ENCODE results near the gene SAMD9. TPM values are rescaled to one million over a fixed set of nuclear protein-coding genes. Genes with fewer than 3 reads are reported as not detected.

Gene SAMD9
- total RNA-seq, 1 experiment from 2014 or later = 6.0 TPM

- Histone ChIP-seq H3K27ac (ENCODE audit: low read length) (peak overlapping the region; percentile 64), H3K27me3 (ENCODE audit: control insufficient read depth, insufficient read depth, low read length) (0 out of 2 replicates have a peak, but pooled peaks cover 2% of the 10 kb centered on the region), H3K4me3 (ENCODE audit: low read depth in 2 of 2, low read length in 2 of 2) (no peak overlapping the region), H3K36me3 (ENCODE audit: control insufficient read depth, insufficient read depth, low read length) (no peaks in the 10 kb centered on the region), H3K4me1 (ENCODE audit: control insufficient read depth, insufficient read depth, low read length) (peaks cover 30% of the 10 kb centered on the region), H3K9me3 (ENCODE audit: control insufficient read depth, insufficient read depth, low read depth, low read length) (no peaks in the 10 kb centered on the region)
- POLR2A ChIA-PET = no interaction called here
- intact Hi-C loops (cut with micrococcal nuclease; ENCODE audit: unreplicated experiment) (loop anchor here (2.0 to 5.0 kb wide), 2 partner anchors 362 to 433 kb away; no protein-coding TSS in a partner anchor), in situ Hi-C loops (cut with HindIII; ENCODE audit: low pct_unique_long_range_greater_than_20kb, low sequenced_read_pairs) (no loop called here)
- ATAC-seq (peak; percentile 68), DNase-seq (ENCODE audit: low read depth, low spot score) (no peak)
- CTCF ChIA-PET = interaction anchor here (0.7 kb wide), 1 partner anchor 221 kb away, joined by 4 read pairs; no protein-coding TSS in a partner anchor
- TF ChIP-seq POLR2AphosphoS5 (IDR thresholded peaks at IDR 0.05; ENCODE audit: low read depth, low read length) (no peak), SIN3A (IDR thresholded peaks at IDR 0.05; ENCODE audit: borderline replicate concordance, insufficient read depth, low read depth, low read length) (no peak), CTCF (IDR thresholded peaks at IDR 0.05) (no peak), TCF7L2 (IDR thresholded peaks at IDR 0.05; ENCODE audit: low read depth, low read length) (no peak), REST (IDR thresholded peaks at IDR 0.05; ENCODE audit: insufficient read depth in 1 of 2, low read depth in 2 of 2, low read length in 1 of 2) (no peak)
- no TSS peak for BruUV-seq (replicated peaks)
These were observed 63.5 kb downstream of the SAMD9 start for GRCh38 chr7:93053949-93054943.

- BruUV-seq (replicated peaks) = no TSS peak
- no peaks in the 10 kb centered on the region for H3K9me3 ChIP-seq (ENCODE audit: control insufficient read depth, insufficient read depth, low read depth, low read length)
- in situ Hi-C loops (cut with HindIII; ENCODE audit: low pct_unique_long_range_greater_than_20kb, low sequenced_read_pairs) (no loop called here), intact Hi-C loops (cut with micrococcal nuclease; ENCODE audit: unreplicated experiment) (loop anchor here (5.0 kb wide), 1 partner anchor 361 kb away; no protein-coding TSS in a partner anchor)
- peak overlapping the region; percentile 64 for H3K27ac ChIP-seq (ENCODE audit: low read length)
- TF ChIP-seq REST (IDR thresholded peaks at IDR 0.05; ENCODE audit: insufficient read depth in 1 of 2, low read depth in 2 of 2, low read length in 1 of 2) (no peak), POLR2AphosphoS5 (IDR thresholded peaks at IDR 0.05; ENCODE audit: low read depth, low read length) (no peak), TCF7L2 (IDR thresholded peaks at IDR 0.05; ENCODE audit: low read depth, low read length) (no peak), CTCF (IDR thresholded peaks at IDR 0.05) (no peak), SIN3A (IDR thresholded peaks at IDR 0.05; ENCODE audit: borderline replicate concordance, insufficient read depth, low read depth, low read length) (no peak)
- H3K36me3 ChIP-seq (ENCODE audit: control insufficient read depth, insufficient read depth, low read length) = no peaks in the 10 kb centered on the region
- no peak overlapping the region for H3K4me3 ChIP-seq (ENCODE audit: low read depth in 2 of 2, low read length in 2 of 2)
- 0 out of 2 replicates have a peak, but pooled peaks have one; percentile 43 for ATAC-seq
- H3K4me1 ChIP-seq (ENCODE audit: control insufficient read depth, insufficient read depth, low read length) = peaks cover 30% of the 10 kb centered on the region
- no peaks in the 10 kb centered on the region for H3K27me3 ChIP-seq (ENCODE audit: control insufficient read depth, insufficient read depth, low read length)
- CTCF ChIA-PET = no interaction called here
- POLR2A ChIA-PET = no interaction called here
- DNase-seq (ENCODE audit: low read depth, low spot score) = no peak
These were observed 64.4 kb downstream of the SAMD9 start for GRCh38 chr7:93053209-93053948.

Data from Panc1 (cell line).